EL (cell line): Measurements from ENCODE around the gene RIN3.

Experiments used
- DNase-seq: peaks from one replicate; pipeline ENCODE4 v3.0.0-alpha.2; 2016

The RIN3 gene

DNA sequence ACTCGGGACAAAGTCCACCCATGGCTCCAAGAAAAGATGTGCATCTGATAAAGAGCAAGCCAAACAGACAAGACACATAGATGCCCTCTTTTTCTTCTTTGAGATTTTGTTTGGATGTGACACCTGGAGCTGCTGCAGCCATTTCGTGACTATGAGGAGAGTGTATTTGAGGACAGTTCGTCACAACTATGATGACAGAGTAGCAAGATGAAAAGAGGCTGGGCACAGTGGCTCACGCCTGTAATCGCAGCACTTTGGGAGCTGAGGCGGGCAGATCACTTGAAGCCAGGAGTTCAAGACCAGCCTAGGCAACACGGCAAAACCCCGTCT lies 213.3 kb downstream of the RIN3 start:
- DNase-seq: no peak

DNA sequence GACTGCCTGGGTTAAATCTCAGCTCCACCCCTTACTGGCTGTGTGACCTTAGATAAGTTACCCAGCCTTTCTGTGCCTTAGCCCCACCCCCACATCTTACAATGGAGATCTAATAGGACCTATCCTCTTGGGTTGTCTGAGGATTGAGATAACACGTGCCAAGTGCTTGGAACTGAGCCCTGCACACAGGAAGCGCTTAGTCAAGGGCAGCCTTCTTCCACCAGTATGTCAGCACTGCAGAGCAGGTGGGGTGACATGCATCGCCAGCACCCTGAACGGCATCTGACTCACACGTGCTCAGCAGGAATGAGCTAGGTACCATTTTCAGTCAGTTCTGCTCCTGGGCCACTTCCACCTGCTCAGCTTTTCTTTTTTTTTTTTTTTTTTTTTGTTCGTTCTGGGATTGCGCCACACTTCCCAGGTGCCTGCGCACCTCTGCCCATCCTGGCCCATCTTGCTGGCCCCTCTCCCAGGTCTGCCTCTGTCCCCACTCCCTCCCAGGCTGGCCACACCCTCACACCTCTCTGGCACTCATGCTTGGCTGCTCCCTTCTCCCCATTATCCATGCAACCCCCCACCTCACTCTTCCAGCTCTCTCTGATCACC lies 215.3 kb downstream of the RIN3 start:
- DNase-seq: peak; percentile 31

DNA sequence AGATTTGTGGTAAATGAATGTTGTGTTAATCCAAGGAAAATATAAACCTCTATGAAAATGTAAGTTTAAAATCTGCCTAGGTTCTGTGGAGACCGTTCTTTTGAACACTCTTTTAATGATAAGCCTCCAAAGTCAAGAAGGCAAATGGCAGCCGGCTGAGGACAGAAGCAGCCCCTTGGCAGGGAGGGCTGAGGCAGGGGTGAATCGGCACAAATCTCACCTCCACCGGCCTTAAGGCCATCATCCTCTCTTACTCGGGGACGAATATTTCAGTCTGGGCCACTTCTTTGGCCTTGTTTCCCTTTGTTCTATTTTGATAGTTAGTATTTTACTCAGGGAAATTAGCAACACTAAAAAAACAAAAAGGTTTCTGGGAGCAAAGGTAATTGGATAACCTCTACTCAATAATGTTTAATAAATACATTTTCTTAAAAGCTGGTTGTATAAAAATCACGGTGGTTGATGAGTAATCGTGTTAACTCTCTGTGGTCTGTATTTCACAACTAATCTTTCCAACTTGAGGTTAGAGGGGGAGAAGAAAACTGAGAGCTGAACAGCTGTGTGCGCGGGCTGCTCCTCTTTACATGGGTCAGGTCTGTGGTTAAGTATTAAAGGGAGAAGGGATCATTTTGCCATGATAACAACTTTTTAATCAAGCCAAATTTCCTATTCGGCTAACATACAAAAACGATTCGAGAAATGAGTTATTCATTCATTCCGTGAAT lies 216.2 kb downstream of the RIN3 start:
- peak; percentile 84 for DNase-seq

DNA sequence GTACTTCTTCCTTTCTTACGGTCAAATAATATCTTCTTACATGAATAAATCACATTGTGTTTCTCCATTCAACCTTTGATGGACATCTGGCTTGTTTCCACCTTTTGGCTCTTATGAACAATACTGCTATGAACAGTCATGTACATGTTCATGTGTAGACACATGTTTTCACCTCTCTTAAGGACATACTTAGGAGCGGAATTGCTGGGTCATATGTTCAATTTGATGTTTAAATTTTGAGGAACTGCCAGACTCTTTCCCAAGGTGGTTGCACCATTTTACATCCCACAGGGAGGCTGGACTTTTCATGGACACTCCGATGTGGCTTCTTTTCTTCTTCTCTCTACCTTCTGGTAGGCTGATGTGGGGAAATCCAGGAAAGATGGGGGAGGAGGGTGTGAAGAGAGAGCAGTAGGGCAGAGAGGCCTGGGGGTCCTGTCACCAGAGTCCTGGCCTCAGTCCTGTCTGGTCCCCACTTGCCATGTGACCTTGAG lies 218.1 kb downstream of the RIN3 start:
- no peak for DNase-seq

DNA sequence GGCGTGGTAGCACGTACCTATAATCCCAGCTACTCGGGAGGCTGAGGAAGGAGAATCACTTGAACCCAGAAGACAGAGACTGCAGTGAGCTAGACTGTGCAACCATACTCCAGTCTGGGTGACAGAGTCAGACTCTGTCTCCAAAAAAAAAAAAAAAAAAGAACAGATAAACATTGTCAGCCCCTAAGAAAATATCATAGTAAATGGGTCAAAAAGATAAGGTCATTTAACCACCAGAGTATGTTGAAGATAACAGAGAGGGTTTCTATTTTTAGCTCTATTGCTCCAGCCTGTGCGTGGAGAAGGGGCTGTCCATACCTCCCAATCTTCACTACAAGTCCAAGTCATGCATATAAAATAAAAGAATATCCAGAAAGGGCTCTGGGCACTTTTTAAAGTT lies 219.4 kb downstream of the RIN3 start:
- no peak for DNase-seq

DNA sequence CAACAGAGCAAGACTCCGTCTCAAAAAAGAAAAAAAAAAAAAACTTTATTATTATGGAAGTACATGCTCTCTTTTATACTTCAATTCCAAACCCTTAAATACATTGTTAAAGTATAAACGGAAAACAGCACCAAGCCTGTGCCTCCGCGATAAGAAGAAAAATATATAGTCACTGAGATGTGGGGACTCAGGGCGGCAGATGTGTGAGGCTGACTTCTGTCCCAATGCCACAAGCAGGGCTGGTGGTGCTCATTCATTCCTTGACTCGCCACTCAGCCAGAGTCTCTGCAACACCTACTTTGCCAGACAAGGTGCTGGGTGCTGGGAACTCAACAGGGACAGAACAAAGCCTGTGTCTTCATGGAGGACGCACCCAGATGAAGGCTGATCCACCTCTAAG lies 221.0 kb downstream of the RIN3 start:
- no peak for DNase-seq

DNA sequence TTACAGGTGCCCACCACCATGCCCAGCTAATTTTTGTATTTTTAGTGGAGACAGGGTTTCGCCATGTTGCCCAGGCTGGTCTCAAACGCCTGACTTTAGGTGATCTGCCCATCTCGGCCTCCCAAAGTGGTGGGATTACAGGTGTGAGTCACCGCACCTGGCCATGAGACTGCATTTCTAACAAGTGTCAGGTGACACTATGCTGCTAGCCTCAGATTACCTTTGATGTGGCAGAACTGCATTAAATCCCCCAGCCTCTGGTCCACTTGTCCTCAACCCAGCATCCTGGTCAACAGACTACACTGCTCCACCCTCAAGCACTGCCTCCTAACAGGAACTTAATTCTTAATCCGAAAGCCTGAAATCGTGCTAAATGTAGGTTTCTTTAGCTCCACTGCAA lies 221.8 kb downstream of the RIN3 start:
- DNase-seq: no peak

DNA sequence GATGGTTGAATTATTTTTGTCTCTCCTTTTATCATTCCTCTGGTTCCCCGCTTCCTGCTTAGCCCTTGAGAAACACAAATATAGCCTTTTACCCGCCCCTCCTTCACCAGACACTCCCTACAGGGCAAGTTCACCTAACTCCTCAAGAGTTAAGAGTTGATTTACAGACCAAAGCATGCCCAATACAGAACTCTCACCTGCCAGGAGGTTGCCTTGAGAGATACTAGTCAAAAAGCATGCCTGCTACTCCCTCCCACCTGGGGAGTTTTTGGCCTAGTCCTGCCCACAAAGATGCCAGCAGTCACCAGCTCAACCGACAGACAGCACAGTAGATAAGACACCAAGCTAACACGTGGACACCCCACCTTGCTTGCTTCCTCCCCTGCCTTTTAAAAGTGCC lies 223.6 kb downstream of the RIN3 start:
- no peak for DNase-seq

DNA sequence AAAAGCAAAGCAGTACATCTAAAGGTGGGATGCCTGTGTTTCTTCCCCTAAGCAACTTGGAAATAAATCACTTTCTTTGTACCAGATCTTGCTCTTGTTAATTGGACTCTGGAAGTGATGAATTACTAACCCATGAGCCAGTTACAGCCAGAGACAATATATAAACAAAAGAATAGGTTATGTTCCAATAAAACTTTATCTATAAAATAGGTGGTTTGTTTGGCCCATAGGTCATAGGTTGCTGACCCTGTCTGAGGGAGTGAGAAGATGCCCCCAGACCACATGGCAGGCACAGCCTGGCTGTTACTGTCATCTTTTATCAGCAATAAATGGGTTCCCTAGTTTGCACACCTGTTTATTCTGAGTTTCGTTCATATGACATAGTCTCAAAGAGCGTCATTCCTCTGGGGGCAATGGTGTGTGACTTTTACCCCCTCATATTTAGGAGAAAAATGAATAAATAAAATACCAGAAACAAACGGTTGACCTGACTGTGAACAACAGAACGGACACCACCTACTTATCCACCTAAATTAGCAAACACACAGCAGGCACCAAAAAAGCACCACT lies 224.1 kb downstream of the RIN3 start:
- no peak for DNase-seq
